BE2C (cell line): Measurements from ENCODE around the gene ASB10.

Experiments used
- DNase-seq: peaks from one replicate; pipeline ENCODE4 v3.0.0-alpha.2; 2020
- H3K27me3 ChIP-seq: fragments of 250-450 bp; sonication (Bioruptor Pico); 2 replicates; pipeline ENCODE4 v1.5.1; 2020; ENCODE audit warnings: mild to moderate bottlenecking
- H3K36me3 ChIP-seq: fragments of 250-450 bp; sonication (Bioruptor Pico); 2 replicates; pipeline ENCODE4 v1.5.1; 2020; ENCODE audit warnings: mild to moderate bottlenecking
- H3K4me1 ChIP-seq: fragments of 250-450 bp; sonication (Bioruptor Pico); 2 replicates; pipeline ENCODE4 v1.5.1; 2020
- H3K4me3 ChIP-seq: 2 replicates; pipeline ENCODE4 v1.5.1; 2011; ENCODE audit warnings: low read depth, low read length
- H3K9me3 ChIP-seq: fragments of 250-450 bp; sonication (Bioruptor Pico); 2 replicates; pipeline ENCODE4 v1.5.1; 2020
- TF ChIP-seq, protein P1 (sequence below): IDR thresholded peaks from 2 replicates; pipeline ENCODE4 v1.5.1; 2012; ENCODE audit warnings: mild to moderate bottlenecking, low read depth, low read length

Gene ASB10

GRCh38 chr7:151131592-151132293 lies 55.3 kb downstream of the ASB10 start:
- H3K27me3 ChIP-seq, result no peaks in the 10 kb centered on the region
- no peak overlapping the region for H3K4me3 ChIP-seq
- no peak for DNase-seq
- H3K36me3 ChIP-seq, result peaks cover 88% of the 10 kb centered on the region
- no peaks in the 10 kb centered on the region for H3K9me3 ChIP-seq
- peaks cover 4% of the 10 kb centered on the region for H3K4me1 ChIP-seq
- TF ChIP-seq, protein P1, sequence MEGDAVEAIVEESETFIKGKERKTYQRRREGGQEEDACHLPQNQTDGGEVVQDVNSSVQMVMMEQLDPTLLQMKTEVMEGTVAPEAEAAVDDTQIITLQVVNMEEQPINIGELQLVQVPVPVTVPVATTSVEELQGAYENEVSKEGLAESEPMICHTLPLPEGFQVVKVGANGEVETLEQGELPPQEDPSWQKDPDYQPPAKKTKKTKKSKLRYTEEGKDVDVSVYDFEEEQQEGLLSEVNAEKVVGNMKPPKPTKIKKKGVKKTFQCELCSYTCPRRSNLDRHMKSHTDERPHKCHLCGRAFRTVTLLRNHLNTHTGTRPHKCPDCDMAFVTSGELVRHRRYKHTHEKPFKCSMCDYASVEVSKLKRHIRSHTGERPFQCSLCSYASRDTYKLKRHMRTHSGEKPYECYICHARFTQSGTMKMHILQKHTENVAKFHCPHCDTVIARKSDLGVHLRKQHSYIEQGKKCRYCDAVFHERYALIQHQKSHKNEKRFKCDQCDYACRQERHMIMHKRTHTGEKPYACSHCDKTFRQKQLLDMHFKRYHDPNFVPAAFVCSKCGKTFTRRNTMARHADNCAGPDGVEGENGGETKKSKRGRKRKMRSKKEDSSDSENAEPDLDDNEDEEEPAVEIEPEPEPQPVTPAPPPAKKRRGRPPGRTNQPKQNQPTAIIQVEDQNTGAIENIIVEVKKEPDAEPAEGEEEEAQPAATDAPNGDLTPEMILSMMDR, result no peak

- Histone ChIP-seq H3K36me3 (peaks cover 86% of the 10 kb centered on the region), H3K9me3 (no peaks in the 10 kb centered on the region), H3K27me3 (no peaks in the 10 kb centered on the region), H3K4me1 (peaks cover 4% of the 10 kb centered on the region), H3K4me3 (no peak overlapping the region)
- TF ChIP-seq, protein P1, result no peak
- DNase-seq, result no peak
Observed at GRCh38 chr7:151131224-151131591, 55.8 kb downstream of the ASB10 start.

DNA sequence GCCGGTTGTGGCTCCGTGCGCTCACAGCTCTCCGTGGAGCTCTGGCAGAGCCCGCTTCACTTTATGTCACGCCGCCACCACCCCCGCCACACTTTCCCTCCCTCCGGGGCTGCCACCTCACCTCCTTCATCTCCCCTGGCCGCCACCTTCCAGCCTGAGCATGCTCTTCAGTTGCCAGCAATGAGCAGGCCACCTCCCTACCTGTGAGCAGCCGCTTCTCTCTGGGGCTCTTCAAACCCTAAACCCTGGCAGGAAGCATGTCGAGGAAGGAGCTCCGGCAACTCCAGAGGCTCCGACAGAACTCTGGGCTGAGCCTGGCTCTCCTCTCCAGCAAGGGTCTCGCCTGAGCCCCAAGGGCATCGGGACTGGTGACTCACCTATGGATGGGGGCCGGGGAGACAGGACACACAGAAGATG lies 56.3 kb downstream of the ASB10 start:
- Histone ChIP-seq H3K36me3 (peaks cover 81% of the 10 kb centered on the region), H3K4me3 (no peak overlapping the region), H3K4me1 (peaks cover 4% of the 10 kb centered on the region), H3K27me3 (no peaks in the 10 kb centered on the region), H3K9me3 (no peaks in the 10 kb centered on the region)
- no peak for DNase-seq
- TF ChIP-seq, protein P1, result no peak

GRCh38 chr7:151129960-151130591 lies 57.0 kb downstream of the ASB10 start:
- Histone ChIP-seq H3K27me3 (no peaks in the 10 kb centered on the region), H3K36me3 (peaks cover 80% of the 10 kb centered on the region), H3K9me3 (no peaks in the 10 kb centered on the region), H3K4me1 (peaks cover 4% of the 10 kb centered on the region), H3K4me3 (no peak overlapping the region)
- TF ChIP-seq, protein P1, result no peak
- DNase-seq, result no peak

GRCh38 chr7:151129117-151129959 lies 57.7 kb downstream of the ASB10 start:
- peaks cover 4% of the 10 kb centered on the region for H3K4me1 ChIP-seq
- no peak for DNase-seq
- H3K9me3 ChIP-seq, result no peaks in the 10 kb centered on the region
- TF ChIP-seq, protein P1, result no peak
- H3K36me3 ChIP-seq, result peaks cover 80% of the 10 kb centered on the region
- no peak overlapping the region for H3K4me3 ChIP-seq
- H3K27me3 ChIP-seq, result no peaks in the 10 kb centered on the region
